ENCODE results near the gene THOP1. TPM values are rescaled to one million over a fixed set of nuclear protein-coding genes. Genes with fewer than 3 reads are reported as not detected.

THOP1 gene
- total RNA-seq, 1 donor from 2014 or later: 105 TPM

GRCh38 chr19:2761309-2761677 is 24.0 kb upstream of the THOP1 start:
- Mint-ChIP-seq H3K4me3 (no peak overlapping the region), H3K27ac (no peak overlapping the region), H3K9me3 (no peaks in the 10 kb centered on the region), H3K4me1 (peaks cover 2% of the 10 kb centered on the region), H3K36me3 (peaks cover 13% of the 10 kb centered on the region), H3K27me3 (ENCODE audit: insufficient read depth, low read depth) (peaks cover 2% of the 10 kb centered on the region)
- no peak for TF ChIP-seq EZH2 (IDR thresholded peaks at IDR 0.05)
- TF ChIP-seq EZH2phosphoT487 (IDR thresholded peaks at IDR 0.05): no peak
- TF ChIP-seq CTCF (IDR thresholded peaks at IDR 0.05): no peak
- H3K4me3 ChIP-seq: no peak overlapping the region
- no peak for DNase-seq (ENCODE audit: low spot score)
- H3K27me3 ChIP-seq: no peaks in the 10 kb centered on the region
- H2AFZ ChIP-seq (replicated peaks): no peak overlapping the region
- H3K36me3 ChIP-seq: no peaks in the 10 kb centered on the region
- no peak overlapping the region for H3K9ac ChIP-seq
- H3K9me3 ChIP-seq (ENCODE audit: low read depth): no peaks in the 10 kb centered on the region
- no peaks in the 10 kb centered on the region for H3K4me1 ChIP-seq
- peaks cover 4% of the 10 kb centered on the region for H4K20me1 ChIP-seq (ENCODE audit: low read depth)
- no peaks in the 10 kb centered on the region for H3F3A ChIP-seq (ENCODE audit: low read depth)
- no peaks in the 10 kb centered on the region for H3K79me2 ChIP-seq (ENCODE audit: low read depth)
- no peak overlapping the region for H3K27ac ChIP-seq
- no peak overlapping the region for H3K4me2 ChIP-seq

GRCh38 chr19:2761876-2762782 is 23.2 kb upstream of the THOP1 start:
- Mint-ChIP-seq H3K9me3 (no peaks in the 10 kb centered on the region), H3K4me1 (peaks cover 6% of the 10 kb centered on the region), H3K36me3 (peaks cover 13% of the 10 kb centered on the region), H3K4me3 (no peak overlapping the region), H3K27me3 (ENCODE audit: insufficient read depth, low read depth) (peaks cover 2% of the 10 kb centered on the region), H3K27ac (no peak overlapping the region)
- Histone ChIP-seq H3K9me3 (ENCODE audit: low read depth) (no peaks in the 10 kb centered on the region), H3K4me2 (no peak overlapping the region), H3K9ac (no peak overlapping the region), H3F3A (ENCODE audit: low read depth) (no peaks in the 10 kb centered on the region), H3K27me3 (no peaks in the 10 kb centered on the region), H3K36me3 (no peaks in the 10 kb centered on the region), H3K4me3 (no peak overlapping the region), H3K4me1 (no peaks in the 10 kb centered on the region), H3K79me2 (ENCODE audit: low read depth) (no peaks in the 10 kb centered on the region), H4K20me1 (ENCODE audit: low read depth) (peaks cover 4% of the 10 kb centered on the region), H3K27ac (no peak overlapping the region), H2AFZ (replicated peaks) (no peak overlapping the region)
- TF ChIP-seq CTCF (IDR thresholded peaks at IDR 0.05) (no peak), EZH2 (IDR thresholded peaks at IDR 0.05) (no peak), EZH2phosphoT487 (IDR thresholded peaks at IDR 0.05) (no peak)
- DNase-seq (ENCODE audit: low spot score): no peak

GRCh38 chr19:2762783-2763496 is 22.4 kb upstream of the THOP1 start:
- Mint-ChIP-seq H3K4me3 (no peak overlapping the region), H3K9me3 (no peaks in the 10 kb centered on the region), H3K27me3 (ENCODE audit: insufficient read depth, low read depth) (peaks cover 2% of the 10 kb centered on the region), H3K36me3 (peaks cover 12% of the 10 kb centered on the region), H3K4me1 (peaks cover 6% of the 10 kb centered on the region), H3K27ac (no peak overlapping the region)
- TF ChIP-seq EZH2 (IDR thresholded peaks at IDR 0.05): no peak
- no peak for TF ChIP-seq CTCF (IDR thresholded peaks at IDR 0.05)
- TF ChIP-seq EZH2phosphoT487 (IDR thresholded peaks at IDR 0.05): no peak
- Histone ChIP-seq H4K20me1 (ENCODE audit: low read depth) (peaks cover 7% of the 10 kb centered on the region), H3K4me1 (no peaks in the 10 kb centered on the region), H3K27me3 (no peaks in the 10 kb centered on the region), H3K9me3 (ENCODE audit: low read depth) (no peaks in the 10 kb centered on the region), H3K36me3 (no peaks in the 10 kb centered on the region), H3K4me3 (no peak overlapping the region), H3K9ac (no peak overlapping the region), H3K4me2 (no peak overlapping the region), H3F3A (ENCODE audit: low read depth) (no peaks in the 10 kb centered on the region), H3K27ac (no peak overlapping the region), H3K79me2 (ENCODE audit: low read depth) (no peaks in the 10 kb centered on the region), H2AFZ (replicated peaks) (no peak overlapping the region)
- DNase-seq (ENCODE audit: low spot score): no peak

All from neural progenitor cell (in vitro differentiated cells).